Endothelial cell of umbilical vein (primary cell): ENCODE measurements around the gene ARHGAP27.

Source experiments
- MYC ChIP-seq: IDR thresholded peaks from one replicate; pipeline ENCODE4 v1.6.1; 2011; ENCODE audit warnings: mild to moderate bottlenecking, low read depth, low read length
- TF ChIP-seq, protein P1 (sequence below), 2 donors: IDR thresholded peaks; 1 replicate in 1 of 2; 2 replicates in 1 of 2; pipeline ENCODE4 v1.5.1; 2011; ENCODE audit warnings: low read length in 2 of 2, mild to moderate bottlenecking in 2 of 2, moderate library complexity in 2 of 2, control low read depth in 1 of 2, inconsistent platforms in 1 of 2, low read depth in 1 of 2; ENCODE audit not compliant: insufficient read depth in 1 of 2; ENCODE audit errors: extremely low read depth in 1 of 2

DNA sequence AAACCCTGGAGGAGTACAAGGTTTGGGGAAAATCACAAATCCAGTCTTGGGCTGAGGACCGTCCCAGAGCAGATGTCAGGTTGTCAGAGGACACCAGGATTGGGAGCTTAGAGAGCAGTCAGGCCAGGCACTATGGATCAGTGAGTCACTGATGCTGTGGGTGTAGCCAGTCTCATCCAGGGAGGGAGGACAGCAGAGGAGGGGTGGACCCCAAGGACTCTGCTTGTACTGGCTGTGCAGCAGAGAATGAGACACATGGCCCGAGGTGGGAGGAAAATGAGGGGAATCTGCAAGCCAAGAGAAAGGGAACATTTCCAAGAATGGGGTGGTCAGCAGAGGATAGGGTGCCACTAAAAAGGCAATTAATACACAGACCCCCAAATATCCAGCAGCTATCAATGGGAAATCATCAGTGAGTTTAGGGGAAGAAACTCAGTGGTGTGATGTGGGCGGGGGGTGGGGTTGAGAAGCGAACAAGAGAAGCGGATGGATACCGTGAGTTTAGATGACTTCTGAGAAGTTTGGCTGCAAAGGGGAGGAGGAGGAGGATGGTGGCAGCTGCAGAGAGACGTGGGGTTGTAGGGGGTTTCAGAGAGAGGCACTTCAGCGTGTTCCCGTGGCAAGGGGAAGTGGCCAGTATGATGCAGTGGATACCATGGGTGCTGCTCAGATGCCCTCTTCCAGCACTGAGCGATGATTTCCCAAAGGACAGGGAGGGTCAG lies 43.9 kb downstream of the ARHGAP27 start:
- TF ChIP-seq MYC = no peak
- TF ChIP-seq, protein P1, sequence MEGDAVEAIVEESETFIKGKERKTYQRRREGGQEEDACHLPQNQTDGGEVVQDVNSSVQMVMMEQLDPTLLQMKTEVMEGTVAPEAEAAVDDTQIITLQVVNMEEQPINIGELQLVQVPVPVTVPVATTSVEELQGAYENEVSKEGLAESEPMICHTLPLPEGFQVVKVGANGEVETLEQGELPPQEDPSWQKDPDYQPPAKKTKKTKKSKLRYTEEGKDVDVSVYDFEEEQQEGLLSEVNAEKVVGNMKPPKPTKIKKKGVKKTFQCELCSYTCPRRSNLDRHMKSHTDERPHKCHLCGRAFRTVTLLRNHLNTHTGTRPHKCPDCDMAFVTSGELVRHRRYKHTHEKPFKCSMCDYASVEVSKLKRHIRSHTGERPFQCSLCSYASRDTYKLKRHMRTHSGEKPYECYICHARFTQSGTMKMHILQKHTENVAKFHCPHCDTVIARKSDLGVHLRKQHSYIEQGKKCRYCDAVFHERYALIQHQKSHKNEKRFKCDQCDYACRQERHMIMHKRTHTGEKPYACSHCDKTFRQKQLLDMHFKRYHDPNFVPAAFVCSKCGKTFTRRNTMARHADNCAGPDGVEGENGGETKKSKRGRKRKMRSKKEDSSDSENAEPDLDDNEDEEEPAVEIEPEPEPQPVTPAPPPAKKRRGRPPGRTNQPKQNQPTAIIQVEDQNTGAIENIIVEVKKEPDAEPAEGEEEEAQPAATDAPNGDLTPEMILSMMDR (IDR thresholded peaks at IDR 0.05; ENCODE audit: extremely low read depth in 1 of 2, insufficient read depth in 1 of 2, low read depth in 1 of 2, low read length in 2 of 2) = no peak
